Islet of Langerhans (tissue), 1 donor: ENCODE results near the gene NEK2.
A peak's percentile ranks its signal among the peaks of the same experiment; 100 is the strongest.
"Not testable (repeated sequence)": the region's sequence is repeated elsewhere in the genome, so short reads cannot be mapped to it uniquely, and the experiment has no call there.

Experiments used
- FAIRE-seq: peaks from one replicate; lab custom pipeline; 2011; peaks lifted over from hg19 to GRCh38; lab: Jason Lieb, UNC

NEK2 gene

GRCh38 chr1:211675230-211676105 is at the start of gene NEK2:
Gene NEK2, minus strand, starts transcription at chr1:211675621. Its CDS starts 142 bp downstream, at chr1:211675479.
- FAIRE-seq = peak; percentile 86

GRCh38 chr1:211724687-211725196 is 49.3 kb upstream of the NEK2 start:
- FAIRE-seq = no peak

GRCh38 chr1:211723273-211723672 is 47.9 kb upstream of the NEK2 start:
- FAIRE-seq = no peak

- no peak for FAIRE-seq
Measured at GRCh38 chr1:211722277-211723175, 47.1 kb upstream of the NEK2 start.

- not testable (repeated sequence) for FAIRE-seq
Measured at GRCh38 chr1:211716555-211716954, 41.1 kb upstream of the NEK2 start.

GRCh38 chr1:211715971-211716370 is 40.5 kb upstream of the NEK2 start:
- FAIRE-seq = no peak

- no peak for FAIRE-seq
Measured at GRCh38 chr1:211714154-211714553, 38.7 kb upstream of the NEK2 start.

GRCh38 chr1:211713231-211713630 is 37.8 kb upstream of the NEK2 start:
- no peak for FAIRE-seq

GRCh38 chr1:211711315-211711705 is 35.9 kb upstream of the NEK2 start:
- FAIRE-seq = no peak

GRCh38 chr1:211710566-211711314 is 35.3 kb upstream of the NEK2 start:
- no peak for FAIRE-seq

GRCh38 chr1:211708926-211709325 is 33.5 kb upstream of the NEK2 start:
- no peak for FAIRE-seq

- FAIRE-seq = no peak
Measured at GRCh38 chr1:211708006-211708405, 32.6 kb upstream of the NEK2 start.

GRCh38 chr1:211705467-211706091 is 30.2 kb upstream of the NEK2 start:
- no peak for FAIRE-seq

- FAIRE-seq = no peak
Measured at GRCh38 chr1:211704543-211704942, 29.1 kb upstream of the NEK2 start.

GRCh38 chr1:211703812-211704537 is 28.6 kb upstream of the NEK2 start:
- peak; percentile 30 for FAIRE-seq

GRCh38 chr1:211701733-211702132 is 26.3 kb upstream of the NEK2 start:
- no peak for FAIRE-seq

GRCh38 chr1:211699059-211699458 is 23.6 kb upstream of the NEK2 start:
- no peak for FAIRE-seq

- FAIRE-seq = no peak
Measured at GRCh38 chr1:211698161-211699026, 23.0 kb upstream of the NEK2 start.

GRCh38 chr1:211697356-211697755 is 21.9 kb upstream of the NEK2 start:
- FAIRE-seq = no peak
